AG04449 (cell line): ENCODE data around the gene SLC6A16.
"Not testable (repeated sequence)": the region's sequence is repeated elsewhere in the genome, so short reads cannot be mapped to it uniquely, and the experiment has no call there.

Source experiments
- CTCF ChIA-PET: fragments of 350-600 bp; formaldehyde crosslinking; extraction: SDS; loops from one replicate; lab custom pipeline; 2021; ENCODE audit warnings: antibody characterized with exemption; lab: Yijun Ruan, JAX
- POLR2A ChIA-PET: fragments of 400-600, 350-600 bp; formaldehyde crosslinking; extraction: SDS; loops from one replicate; lab custom pipeline; 2020; ENCODE audit warnings: antibody characterized with exemption, inconsistent platforms; lab: Yijun Ruan, JAX
- DNase-seq: peaks from one replicate; pipeline ENCODE4 v3.0.0-alpha.2; 2010; ENCODE audit warnings: low read depth, low spot score
- H3K4me3 ChIP-seq: 2 replicates; pipeline ENCODE4 v1.5.1; 2011; ENCODE audit warnings: low read depth, mild to moderate bottlenecking, control low read depth, low read length
- CTCF ChIP-seq: IDR thresholded peaks from one replicate; pipeline ENCODE4 v1.5.1; 2011; ENCODE audit warnings: mild to moderate bottlenecking, moderate library complexity, low read length, control low read depth, inconsistent platforms; ENCODE audit not compliant: insufficient read depth; ENCODE audit errors: missing control alignments

SLC6A16 gene

GRCh38 chr19:49333418-49333805 lies 8.4 kb upstream of the SLC6A16 start:
- no peak for TF ChIP-seq CTCF
- CTCF ChIA-PET: interaction anchor here (1.0 to 1.4 kb wide), 3 partner anchors 9 to 66 kb away, joined by 3 read pairs; no protein-coding TSS in a partner anchor
- H3K4me3 ChIP-seq: no peak overlapping the region
- DNase-seq: no peak
- POLR2A ChIA-PET: no interaction called here

- H3K4me3 ChIP-seq, DNase-seq, POLR2A ChIA-PET: not testable (repeated sequence)
- CTCF ChIA-PET: interaction anchor here (1.0 to 1.4 kb wide), 3 partner anchors 10 to 66 kb away, joined by 3 read pairs; no protein-coding TSS in a partner anchor
These were observed 7.9 kb upstream of the SLC6A16 start for GRCh38 chr19:49332691-49333417.

GRCh38 chr19:49331616-49332055 lies 6.6 kb upstream of the SLC6A16 start:
- TF ChIP-seq CTCF: no peak
- ChIA-PET CTCF (interaction anchor here (0.8 to 2.2 kb wide), 6 partner anchors 9 to 234 kb away, joined by 3 to 9 read pairs (median 5); no protein-coding TSS in a partner anchor), POLR2A (no interaction called here)
- H3K4me3 ChIP-seq: no peak overlapping the region
- no peak for DNase-seq

GRCh38 chr19:49331187-49331586 lies 6.2 kb upstream of the SLC6A16 start:
- POLR2A ChIA-PET, H3K4me3 ChIP-seq, DNase-seq: not testable (repeated sequence)
- CTCF ChIA-PET: interaction anchor here (0.8 to 2.2 kb wide), 6 partner anchors 9 to 233 kb away, joined by 3 to 9 read pairs (median 5); no protein-coding TSS in a partner anchor

GRCh38 chr19:49328741-49329140 lies 3.8 kb upstream of the SLC6A16 start:
- CTCF ChIA-PET: interaction anchor here (1.2 to 2.8 kb wide), 4 partner anchors 10 to 104 kb away, joined by 4 to 15 read pairs (median 7); no protein-coding TSS in a partner anchor
- DNase-seq: no peak
- POLR2A ChIA-PET: no interaction called here
- no peak for TF ChIP-seq CTCF
- H3K4me3 ChIP-seq: no peak overlapping the region

- no peak for DNase-seq
- CTCF ChIA-PET: interaction anchor here (0.6 to 2.8 kb wide), 19 partner anchors 10 to 103 kb away, joined by 3 to 15 read pairs (median 5); no protein-coding TSS in a partner anchor
- TF ChIP-seq CTCF: peak; percentile 46
- H3K4me3 ChIP-seq: no peak overlapping the region
- POLR2A ChIA-PET: no interaction called here
These were observed 3.0 kb upstream of the SLC6A16 start for GRCh38 chr19:49327878-49328544.

- ChIA-PET POLR2A (no interaction called here), CTCF (interaction anchor here (5.7 kb wide), 1 partner anchor 25 kb away, joined by 31 read pairs; no protein-coding TSS in a partner anchor)
These were observed 1.2 kb upstream of the SLC6A16 start for GRCh38 chr19:49326165-49326704.

GRCh38 chr19:49325756-49326155 lies 765 bp upstream of the SLC6A16 start:
- POLR2A ChIA-PET, DNase-seq, H3K4me3 ChIP-seq: not testable (repeated sequence)
- CTCF ChIA-PET: interaction anchor here (1.4 to 5.7 kb wide), 3 partner anchors 24 to 99 kb away, joined by 4 to 31 read pairs (median 4); no protein-coding TSS in a partner anchor

More at GRCh38 chr19:49326165-49326704, 1.2 kb upstream of the SLC6A16 start:
- DNase-seq: no peak
- no peak overlapping the region for H3K4me3 ChIP-seq
- TF ChIP-seq CTCF: no peak
